GM18951 (cell line): Measurements from ENCODE around the gene PCBP4.
"Not testable (repeated sequence)": the region's sequence is repeated elsewhere in the genome, so short reads cannot be mapped to it uniquely, and the experiment has no call there.

Experiments used
- POLR2A ChIP-seq: IDR thresholded peaks from 4 replicates; pipeline ENCODE4 v1.6.1; 2011; ENCODE audit warnings: mild to moderate bottlenecking; ENCODE audit not compliant: insufficient read length, insufficient read depth; ENCODE audit errors: extremely low read depth
- in situ Hi-C: fragments of 300-500 bp; cut with MboI; formaldehyde crosslinking; loops from one replicate; pipeline ENCODE4 v1.12.0; 2022; ENCODE audit warnings: low sequenced_read_pairs, mixed read lengths, inconsistent platforms; ENCODE audit not compliant: unreplicated experiment

The PCBP4 gene

GRCh38 chr3:51932471-51933370 is 34.5 kb downstream of the PCBP4 start:
- no peak for TF ChIP-seq POLR2A
- in situ Hi-C loops: no loop called here

DNA sequence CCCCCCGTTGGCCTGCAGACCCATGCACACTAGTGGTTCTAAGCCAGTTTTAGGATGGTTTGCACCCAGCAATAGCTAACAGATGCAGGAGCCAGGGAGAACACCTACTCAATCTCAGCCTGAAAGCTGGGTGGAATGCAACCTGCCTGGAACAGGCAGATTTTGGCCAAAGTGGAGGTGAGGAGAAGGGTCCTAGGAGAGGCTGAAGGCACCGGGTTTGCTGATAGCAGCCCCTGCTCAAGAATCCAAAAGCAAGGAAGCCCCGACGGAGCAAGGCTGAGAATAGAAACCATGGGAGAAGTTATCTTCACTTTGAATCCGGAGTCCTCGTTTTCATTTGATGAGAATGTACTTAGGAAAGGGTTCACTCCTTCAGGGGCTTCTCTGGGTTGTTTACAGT is 35.5 kb downstream of the PCBP4 start:
- TF ChIP-seq POLR2A: no peak

DNA sequence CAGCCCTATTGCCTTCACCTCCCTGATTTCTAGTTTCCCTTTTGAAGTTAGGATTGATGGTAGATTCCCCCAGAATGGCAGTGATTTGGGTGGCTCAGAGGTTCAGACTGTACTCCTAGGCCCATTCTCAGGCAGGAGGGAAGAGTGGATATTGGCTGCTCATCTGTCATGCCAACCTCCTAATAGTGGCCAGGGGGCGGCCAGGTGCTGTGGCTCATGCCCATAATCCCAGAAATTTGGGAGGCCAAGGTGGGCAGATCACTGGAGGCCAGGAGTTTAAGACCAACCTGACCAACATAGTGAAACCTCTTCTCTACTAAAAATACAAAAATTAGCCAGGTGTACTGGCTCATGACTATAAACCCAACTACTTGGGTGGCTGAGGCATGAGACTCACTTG is 36.8 kb downstream of the PCBP4 start:
- in situ Hi-C loops: no loop called here
- no peak for TF ChIP-seq POLR2A

More for the DNA sequence above, 35.5 kb downstream of the PCBP4 start:
- in situ Hi-C loops: no loop called here

DNA sequence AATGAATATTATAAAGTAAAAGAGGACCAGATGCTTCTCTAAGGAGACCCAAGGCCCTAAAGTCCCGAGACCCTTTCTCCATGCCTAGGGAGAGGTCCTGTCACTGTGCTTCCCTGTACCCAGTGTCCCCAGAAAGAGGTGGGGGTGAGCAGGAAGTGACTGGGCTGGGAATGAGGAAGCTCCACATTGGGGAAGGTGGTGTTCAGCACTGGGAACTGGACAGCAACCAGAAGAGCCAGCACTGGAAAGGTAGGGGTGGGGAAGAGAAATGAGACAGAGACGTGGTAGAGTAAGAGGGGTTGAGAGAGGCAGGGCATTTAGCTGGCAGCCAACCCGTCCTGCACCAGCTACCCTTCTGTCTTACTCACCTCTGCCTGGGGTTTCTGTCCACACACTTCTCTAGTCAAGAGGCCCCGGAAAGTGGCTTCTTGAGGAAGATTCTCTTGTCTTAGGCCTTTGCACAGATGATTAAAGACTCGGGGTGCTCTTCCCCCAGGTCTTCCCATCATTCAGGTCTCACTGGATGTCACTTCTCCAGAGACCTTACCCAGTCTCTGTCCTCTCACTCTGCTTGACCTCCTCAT is 37.7 kb downstream of the PCBP4 start:
- no peak for TF ChIP-seq POLR2A

GRCh38 chr3:51928981-51929380 is 38.3 kb downstream of the PCBP4 start:
- in situ Hi-C loops: not testable (repeated sequence)

More for the DNA sequence above, 37.7 kb downstream of the PCBP4 start:
- in situ Hi-C loops: no loop called here

GRCh38 chr3:51928438-51928837 is 38.8 kb downstream of the PCBP4 start:
- no peak for TF ChIP-seq POLR2A
- in situ Hi-C loops: no loop called here

DNA sequence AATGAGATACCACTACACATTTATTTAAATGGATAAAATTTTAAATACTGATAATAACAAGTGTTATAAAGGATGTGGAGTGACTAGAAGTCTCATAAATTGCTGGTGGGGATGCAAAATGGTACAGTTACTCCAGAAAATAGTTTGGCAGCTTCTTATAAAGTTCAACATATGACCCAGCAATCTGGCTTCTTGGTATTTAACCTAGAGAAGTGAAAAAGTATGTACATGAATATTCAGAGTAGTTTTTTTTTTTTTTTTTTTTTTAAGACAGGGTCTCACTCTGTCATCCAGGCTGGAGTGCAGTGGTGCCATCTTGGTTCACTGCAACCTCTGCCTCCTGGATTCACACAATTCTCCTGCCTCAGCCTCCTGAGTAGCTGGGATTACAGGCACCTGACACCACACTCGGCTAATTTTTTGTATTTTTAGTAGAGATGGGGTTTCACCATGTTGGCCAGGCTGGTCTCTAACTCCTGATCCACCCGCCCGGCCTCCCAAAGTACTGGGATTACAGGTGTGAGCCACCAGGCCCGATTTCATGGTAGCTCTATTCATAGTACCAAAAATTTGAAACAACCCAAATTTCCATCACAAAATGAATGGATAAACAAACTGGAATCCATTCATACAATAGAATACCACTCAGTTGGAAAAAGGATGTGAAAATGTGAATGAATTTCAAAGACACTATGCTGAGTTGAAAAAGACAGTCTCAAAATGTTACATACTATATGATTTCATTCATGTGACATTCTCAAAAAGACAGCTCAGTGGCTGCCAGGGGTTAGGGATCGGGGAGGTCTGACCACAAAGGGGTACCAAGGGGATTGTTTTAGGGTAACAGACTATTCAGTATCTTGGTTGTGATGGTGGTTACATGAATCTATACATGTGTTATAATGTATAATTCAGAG is 39.9 kb downstream of the PCBP4 start:
- TF ChIP-seq POLR2A: no peak

DNA sequence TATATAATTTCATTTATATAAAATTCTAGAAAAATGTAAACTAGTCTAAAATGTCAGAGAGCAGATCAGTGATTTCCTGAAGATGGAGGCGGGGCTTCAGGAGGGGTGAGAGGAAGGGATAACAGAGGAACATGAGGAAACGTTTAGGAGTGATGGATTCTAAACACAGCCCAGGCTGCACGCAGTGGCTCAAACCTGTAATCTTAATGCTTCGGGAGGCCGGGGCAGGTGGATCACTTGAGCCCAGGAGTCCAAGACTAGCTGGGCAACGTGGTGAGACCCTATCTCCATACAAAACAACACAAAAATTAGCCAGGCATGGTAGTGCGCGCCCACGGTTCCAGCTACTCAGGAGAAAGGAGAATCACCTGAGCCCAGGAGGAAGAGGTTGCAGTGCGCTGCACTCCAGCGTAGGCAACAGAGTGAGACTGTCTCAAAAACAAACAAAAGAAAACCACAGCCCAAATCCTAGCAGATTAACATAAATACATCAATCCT is 46.1 kb downstream of the PCBP4 start:
- in situ Hi-C loops: no loop called here
- no peak for TF ChIP-seq POLR2A

More for the DNA sequence above, 39.9 kb downstream of the PCBP4 start:
- in situ Hi-C loops: no loop called here

- TF ChIP-seq POLR2A: no peak
- in situ Hi-C loops: no loop called here
Observed at GRCh38 chr3:51916418-51916817, 50.8 kb downstream of the PCBP4 start.

DNA sequence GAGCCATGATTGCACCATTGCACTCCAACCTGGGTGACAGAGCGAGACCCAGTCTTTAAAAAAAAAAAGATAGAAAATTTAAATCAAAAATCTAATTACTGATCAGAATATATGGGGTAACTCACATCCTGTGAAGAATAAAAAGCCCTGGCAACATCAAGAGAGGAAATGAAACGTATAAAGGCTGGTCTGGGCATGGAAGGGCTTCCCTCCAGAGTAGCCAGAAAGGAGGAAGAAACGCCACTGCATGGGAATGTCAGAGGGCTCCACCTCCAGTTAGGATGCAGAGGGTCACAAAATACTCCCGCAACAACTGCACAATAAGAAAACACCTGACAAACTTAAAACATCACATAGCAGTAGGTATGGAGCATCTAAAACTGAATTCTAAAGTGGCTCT is 59.2 kb downstream of the PCBP4 start:
- in situ Hi-C loops: no loop called here
- TF ChIP-seq POLR2A: no peak
